Stimulated activated CD8-positive, alpha-beta memory T cell treated with anti-CD3 and anti-CD28 coated beads, Interleukin-4, amount 100 ng/mL, for 48 hours (primary cell): Measurements from ENCODE around the gene OR51M1.

Experiments used
- DNase-seq: peaks from one replicate; pipeline ENCODE4 v3.0.0-alpha.2; 2020

Gene OR51M1

DNA sequence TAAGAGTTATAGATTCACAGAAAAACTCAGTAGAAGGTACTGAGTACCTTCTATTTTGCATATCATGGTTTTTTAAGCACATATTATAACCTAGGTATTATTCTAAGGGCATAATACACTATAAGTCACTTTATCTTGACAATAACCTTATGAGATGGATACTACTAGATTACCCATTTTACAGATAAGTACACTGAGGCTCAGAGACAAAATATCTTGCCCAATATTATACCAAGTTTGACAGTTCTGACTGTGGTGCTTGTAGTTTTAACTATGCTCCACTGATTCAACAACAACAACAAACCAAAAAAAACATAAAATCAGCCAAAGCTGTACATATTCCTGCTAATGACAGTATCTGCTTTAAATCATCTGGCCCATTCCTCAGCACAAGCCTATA, 10.5 kb downstream of the OR51M1 start:
- DNase-seq: no peak

DNA sequence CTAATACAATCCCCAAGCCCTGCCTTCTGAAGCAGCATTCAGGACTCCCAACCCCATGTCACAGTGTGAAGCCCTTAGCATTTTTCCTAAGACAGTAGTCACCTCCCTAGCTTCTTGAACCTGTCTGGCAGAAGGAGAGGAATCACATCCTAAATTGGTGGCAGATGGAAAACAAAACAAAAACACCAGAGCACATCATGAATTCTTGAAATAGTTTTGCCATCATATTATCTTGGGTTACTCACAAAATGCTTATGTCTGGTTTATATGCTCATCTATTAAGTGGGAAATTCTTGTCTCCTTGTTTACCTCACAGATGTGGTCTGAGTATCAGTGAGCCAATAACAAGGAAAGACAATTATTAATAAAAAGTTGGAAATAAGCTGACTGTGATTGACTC, 15.3 kb downstream of the OR51M1 start:
- DNase-seq: no peak

DNA sequence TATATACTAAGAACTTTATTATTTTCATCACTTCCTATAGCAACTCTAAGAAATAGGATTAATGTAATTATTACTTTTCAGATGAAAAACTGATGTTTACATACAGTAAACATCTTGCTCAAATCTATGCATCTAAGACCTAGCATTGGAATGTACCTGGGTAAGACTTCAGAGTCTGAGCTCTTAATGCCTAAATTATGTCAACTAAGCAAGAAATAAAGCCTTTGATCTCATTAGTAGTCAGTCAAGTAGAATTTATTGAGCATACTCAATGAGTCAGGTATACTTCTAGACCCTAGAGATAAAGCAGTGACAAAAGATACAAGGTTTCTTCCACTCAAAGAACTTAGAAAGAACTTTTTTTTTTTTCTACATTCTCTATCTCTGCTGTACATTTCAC, 21.6 kb downstream of the OR51M1 start:
- DNase-seq: no peak

DNA sequence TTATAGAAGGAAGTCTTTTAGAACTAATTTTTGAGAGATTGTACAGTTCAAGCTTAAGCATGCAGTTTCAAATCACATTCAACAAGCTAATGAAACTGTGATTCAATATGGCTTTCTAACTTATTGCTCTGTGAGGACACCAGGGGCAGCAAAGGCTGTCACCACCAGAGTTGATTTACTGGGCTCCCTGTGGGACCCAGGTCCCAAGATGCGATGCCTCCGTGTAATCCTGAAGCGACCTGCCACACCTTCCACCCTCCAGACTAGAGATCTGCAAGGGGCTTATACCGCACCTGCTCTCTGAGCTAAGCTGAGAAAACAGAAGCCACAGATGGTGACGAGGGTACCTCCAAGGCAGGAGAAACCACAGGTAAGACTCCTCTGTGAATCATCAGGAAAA, 37.4 kb downstream of the OR51M1 start:
- DNase-seq: no peak

DNA sequence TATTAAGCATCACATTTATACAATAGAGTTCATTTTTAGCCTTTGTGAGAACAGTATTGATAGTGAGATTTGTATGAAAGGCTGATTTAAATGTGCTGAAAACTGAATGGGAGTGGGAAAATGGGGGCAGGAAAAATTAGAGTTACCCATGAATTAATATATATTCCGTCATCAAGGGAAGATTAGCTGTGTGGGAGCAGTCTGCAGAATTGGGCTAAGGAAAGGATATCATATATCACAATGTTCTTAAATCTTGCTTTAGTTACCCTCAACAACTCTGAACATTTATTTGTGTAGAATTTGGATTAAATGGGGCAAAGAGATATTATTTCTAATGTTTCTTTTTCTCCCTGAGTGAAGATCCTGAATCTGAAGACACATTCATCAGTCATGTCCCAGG, 38.2 kb downstream of the OR51M1 start, which contains the start of gene OR51Q1:
Gene OR51Q1, plus strand, starts transcription at position 301 of the 400 bp plus-strand sequence. Its CDS starts 90 bp downstream, at position 391.
- DNase-seq: no peak

DNA sequence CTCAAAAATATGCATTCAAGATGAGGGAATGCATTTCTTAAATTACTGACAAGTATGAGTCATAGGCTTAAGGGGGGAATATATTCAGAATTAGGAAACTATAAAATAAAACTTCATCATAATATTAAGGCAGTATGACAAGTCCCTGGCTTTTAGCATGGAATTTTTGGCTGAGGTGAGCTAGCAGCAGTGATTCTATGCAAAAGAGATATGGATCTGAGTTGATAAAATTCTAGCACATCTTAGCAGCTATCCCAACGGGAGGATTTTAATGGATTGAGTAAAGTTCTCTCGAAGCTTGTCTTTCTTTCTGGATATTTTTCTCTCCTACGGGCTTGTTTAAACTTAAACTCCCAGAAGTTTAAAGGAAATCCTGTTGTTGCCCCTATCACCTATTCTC, 39.5 kb downstream of the OR51M1 start:
- DNase-seq: no peak

DNA sequence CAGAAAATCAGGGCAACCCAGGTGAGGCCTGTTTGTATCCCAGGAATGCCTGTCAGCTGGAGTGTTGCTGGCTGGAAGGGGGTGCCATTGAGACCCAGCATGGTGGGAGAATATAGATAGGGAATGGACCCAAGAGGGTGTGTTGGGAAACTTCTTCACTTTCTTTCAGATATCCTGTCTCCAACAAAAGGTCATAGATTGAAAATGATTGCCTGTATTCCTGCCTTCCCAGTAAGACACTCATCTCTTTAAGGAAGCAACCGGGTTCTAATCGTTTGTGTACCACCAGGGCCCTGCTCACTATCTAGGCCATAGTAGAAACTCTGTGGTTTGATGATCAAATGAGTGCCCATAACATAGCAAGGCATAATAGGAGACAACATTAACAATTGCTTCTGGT, 57.8 kb downstream of the OR51M1 start, which contains the start of gene OR51I1:
Gene OR51I1, minus strand, starts transcription at position 101 of the 400 bp plus-strand sequence. Its CDS starts 0 bp downstream, at position 101.
- DNase-seq: no peak
